Esophagus (tissue), 2 donors: Measurements from ENCODE around the gene MED26. TPM values are rescaled to one million over a fixed set of nuclear protein-coding genes. Genes with fewer than 3 reads are reported as not detected.

Experiments used
- H3K27ac ChIP-seq, 2 donors: one replicate each; pipeline ENCODE4 v1.5.1; 2013; ENCODE audit warnings: low read depth in 2 of 2, mild to moderate bottlenecking in 2 of 2, inconsistent platforms in 1 of 2, low read length in 1 of 2, moderate library complexity in 1 of 2
- H3K27me3 ChIP-seq, 2 donors: one replicate each; pipeline ENCODE4 v1.6.1; 2013; ENCODE audit warnings: low read length in 2 of 2, control low read depth in 1 of 2, mild to moderate bottlenecking in 1 of 2; ENCODE audit not compliant: insufficient read depth in 2 of 2, control insufficient read depth in 1 of 2
- H3K36me3 ChIP-seq, 2 donors: one replicate each; pipeline ENCODE4 v1.6.1; 2013; ENCODE audit warnings: low read length in 1 of 2; ENCODE audit not compliant: control insufficient read depth in 2 of 2, insufficient read depth in 2 of 2
- H3K4me1 ChIP-seq, 2 donors: one replicate each; pipeline ENCODE4 v1.6.1; 2013; ENCODE audit warnings: low read length in 1 of 2; ENCODE audit not compliant: control insufficient read depth in 2 of 2, insufficient read depth in 2 of 2
- H3K4me3 ChIP-seq, 2 donors: one replicate each; pipeline ENCODE4 v1.5.1; 2013; ENCODE audit warnings: low read length in 2 of 2, mild to moderate bottlenecking in 2 of 2, low read depth in 1 of 2, moderate library complexity in 1 of 2
- H3K9me3 ChIP-seq, 2 donors: one replicate each; pipeline ENCODE4 v1.6.1; 2013; ENCODE audit warnings: mild to moderate bottlenecking in 2 of 2, low read depth in 1 of 2, low read length in 1 of 2, moderate library complexity in 1 of 2; ENCODE audit not compliant: control insufficient read depth in 2 of 2, insufficient read depth in 1 of 2
- WGBS, 2 donors: extraction: QIAGEN DNeasy Blood & Tissue Kit; methylation state at CpG; one replicate each; pipeline ENCODE4 v1.1.7; 2013; 5-methylcytosine and 5-hydroxymethylcytosine counted together
- polyA plus RNA-seq, 2 donors: library from polyadenylated mRNA; stranded (reverse); fragments of 200-250 nt; gene quantifications; one replicate each; pipeline ENCODE4 v1.2.3, GENCODE V29; 2013
- donor health status: healthy with polysubstance abuse.
- donor health status: Bipolar disorder and iron deficiency.

The MED26 gene
- polyA plus RNA-seq, 2 donors, result 5.0 to 5.5 TPM

DNA sequence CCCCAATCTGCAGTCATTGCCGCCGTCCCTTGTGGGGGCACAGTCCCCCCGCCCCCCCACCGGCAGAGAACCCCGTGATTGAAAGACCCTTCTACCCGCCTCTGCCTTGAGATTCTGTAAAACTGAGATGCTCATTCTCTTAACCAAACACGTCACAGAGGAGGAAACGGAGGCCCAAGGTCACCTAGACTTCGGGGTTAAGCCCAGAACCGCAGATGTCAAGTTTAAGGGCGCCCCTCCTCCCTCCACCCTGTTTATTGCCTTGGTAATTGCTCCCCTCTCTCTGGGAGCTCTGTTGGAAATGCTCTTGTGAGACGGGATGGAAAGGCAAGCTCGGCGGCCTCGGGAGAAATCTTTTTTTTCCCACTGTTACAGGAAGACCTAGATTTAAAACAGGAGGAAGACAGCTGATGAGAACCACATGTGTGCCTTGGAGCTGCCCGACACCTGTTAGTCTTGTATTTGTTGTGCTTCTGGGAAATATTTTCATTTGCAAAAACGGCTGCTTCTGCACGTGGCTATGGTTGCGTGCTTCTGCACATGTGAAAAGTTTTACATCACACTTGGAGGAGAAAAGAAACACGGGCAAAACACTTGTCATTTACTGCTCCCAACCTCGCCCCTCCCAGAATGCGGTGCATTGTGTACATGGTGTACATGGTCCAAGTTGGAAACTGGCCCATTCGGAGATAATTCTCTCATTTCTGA, 1.1 kb upstream of the MED26 start:
- no peaks in the 10 kb centered on the region for H3K27me3 ChIP-seq
- peaks cover 0 to 4% of the 10 kb centered on the region in 2 donors for H3K4me1 ChIP-seq
- H3K36me3 ChIP-seq, result peaks cover 8 to 12% of the 10 kb centered on the region in 2 donors
- H3K27ac ChIP-seq, result peak overlapping the region; percentile 96 to 98
- peak overlapping the region; percentile 95 to 96 for H3K4me3 ChIP-seq
- H3K9me3 ChIP-seq, result no peaks in the 10 kb centered on the region
- WGBS, 2 donors, result 4 to 5% methylated on average over 23 of the region's 23 CpGs

DNA sequence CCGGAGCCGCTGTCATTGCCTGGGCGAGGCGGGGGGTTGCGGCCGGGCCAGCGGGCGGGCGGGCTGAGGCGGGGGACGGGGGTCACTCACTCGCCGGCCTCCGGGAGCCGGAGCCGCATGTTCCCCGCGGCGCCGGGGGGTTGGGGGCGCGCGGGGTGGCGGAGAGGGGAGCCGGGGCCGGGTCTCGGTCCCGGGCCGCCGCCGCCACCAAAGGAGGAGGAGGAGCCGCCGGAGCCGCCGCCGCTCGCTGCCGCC, 149 bp downstream of the MED26 start:
- Histone ChIP-seq H3K36me3 (peaks cover 5 to 9% of the 10 kb centered on the region in 2 donors), H3K27me3 (no peaks in the 10 kb centered on the region), H3K9me3 (no peaks in the 10 kb centered on the region), H3K27ac (peak overlapping the region; percentile 78 to 81), H3K4me3 (peak overlapping the region; percentile 95 to 97), H3K4me1 (peaks cover 2 to 4% of the 10 kb centered on the region in 2 donors)
- WGBS, 2 donors, result 1% methylated on average over 18 to 38 of the region's 38 CpGs

DNA sequence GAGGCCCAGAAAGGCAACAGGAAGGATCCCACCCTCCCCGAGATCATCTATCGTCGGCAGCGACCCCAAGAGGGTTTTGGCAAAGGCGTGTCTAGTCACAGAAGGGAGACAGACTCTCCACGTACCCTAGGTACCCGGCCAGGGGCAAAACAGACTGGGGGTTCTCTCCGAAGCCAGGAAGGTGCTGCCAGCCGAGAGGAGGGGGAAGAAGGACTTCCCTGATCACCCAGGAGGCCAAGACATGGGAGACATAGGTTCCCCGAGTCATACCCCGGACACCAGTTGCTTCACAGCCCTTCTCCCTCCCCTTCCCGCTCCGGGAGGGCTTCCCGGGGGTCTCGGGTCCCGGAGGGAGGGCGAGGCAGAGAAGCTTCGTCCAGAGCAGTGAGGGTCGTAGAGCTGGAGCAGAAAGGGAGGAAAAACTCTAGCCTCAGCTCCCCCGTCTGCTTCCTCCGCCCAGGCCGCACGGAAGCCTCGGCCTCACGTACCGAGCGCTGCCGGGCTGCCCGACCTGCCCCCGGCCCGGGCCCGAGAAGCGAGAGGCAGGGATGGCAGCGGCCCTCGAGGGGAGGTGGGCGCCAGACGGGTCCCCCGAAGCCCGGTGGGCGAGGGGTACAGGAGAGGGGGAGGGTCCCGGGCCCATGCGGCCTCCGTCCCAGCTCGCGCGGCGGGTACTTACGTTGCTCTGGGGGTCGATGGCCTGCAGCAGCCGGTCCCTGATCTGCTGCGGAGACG, 644 bp downstream of the MED26 start:
- H3K9me3 ChIP-seq, result no peaks in the 10 kb centered on the region
- H3K27me3 ChIP-seq, result no peaks in the 10 kb centered on the region
- H3K4me3 ChIP-seq, result peak overlapping the region; percentile 95 to 97
- 0 to 1% methylated on average over 39 to 52 of the region's 52 CpGs for WGBS, 2 donors
- peaks cover 2 to 4% of the 10 kb centered on the region in 2 donors for H3K4me1 ChIP-seq
- peaks cover 5 to 8% of the 10 kb centered on the region in 2 donors for H3K36me3 ChIP-seq
- peak overlapping the region; percentile 78 to 81 for H3K27ac ChIP-seq

DNA sequence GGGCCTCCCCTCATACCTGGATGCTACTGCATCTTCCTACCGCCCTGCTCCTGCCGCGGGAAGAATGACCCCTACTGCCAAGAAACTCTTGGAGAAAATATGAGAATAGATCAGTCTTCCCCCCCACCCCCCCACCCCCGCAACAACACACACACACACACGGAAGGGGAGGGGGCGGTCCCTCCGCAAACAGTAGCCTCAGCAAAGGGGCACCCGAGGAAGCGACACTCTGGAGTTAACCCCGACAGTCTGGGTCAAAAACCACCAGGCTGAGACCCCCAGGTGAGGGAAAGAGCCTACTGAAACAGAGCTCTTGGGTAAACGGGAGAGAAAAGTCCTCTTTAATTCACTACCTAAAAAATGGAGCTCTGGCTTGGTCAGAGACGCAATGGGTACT, 1.2 kb downstream of the MED26 start:
- Histone ChIP-seq H3K27ac (peak overlapping the region; percentile 35 to 78), H3K27me3 (no peaks in the 10 kb centered on the region), H3K4me3 (peak overlapping the region; percentile 95 to 97), H3K36me3 (peaks cover 5 to 8% of the 10 kb centered on the region in 2 donors), H3K4me1 (peaks cover 2 to 5% of the 10 kb centered on the region in 2 donors), H3K9me3 (no peaks in the 10 kb centered on the region)
- WGBS, 2 donors, result 2% methylated on average over 12 of the region's 12 CpGs

DNA sequence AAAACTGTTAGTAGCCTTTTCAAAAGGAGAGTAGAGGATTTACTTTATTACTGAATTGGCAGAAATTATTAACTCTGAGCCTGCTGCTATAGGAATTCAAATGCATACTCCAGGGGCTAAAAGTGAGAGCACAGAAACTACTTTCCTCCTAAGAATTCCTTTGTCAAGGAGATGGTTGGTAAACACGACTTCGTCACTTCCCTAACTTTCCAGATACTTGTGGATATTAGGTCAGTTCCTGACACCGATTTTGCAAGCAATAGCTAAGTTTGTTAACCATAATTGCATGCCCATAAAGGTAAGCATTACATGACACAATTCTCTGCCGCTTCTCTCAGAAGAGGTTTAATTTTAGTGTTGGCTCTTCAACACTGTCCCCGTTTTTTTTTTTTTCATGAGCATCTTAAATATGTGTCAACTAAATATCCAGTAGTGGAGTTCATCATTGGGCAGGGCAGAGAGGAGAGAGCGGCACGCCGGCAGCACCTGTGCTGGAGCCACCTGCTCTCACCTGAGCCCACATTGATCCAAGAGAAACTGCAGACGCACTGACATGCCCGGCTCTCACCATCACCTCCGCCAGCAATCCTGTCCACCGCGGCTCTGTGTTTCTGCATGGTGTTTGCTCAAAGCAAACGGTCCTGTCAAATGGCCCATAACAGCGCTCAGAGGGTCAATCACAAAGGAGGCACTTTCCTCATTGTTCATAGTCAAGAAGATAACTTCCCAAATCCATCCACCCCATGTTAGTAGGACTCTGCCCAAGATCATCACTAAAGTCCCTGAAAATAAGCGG, 2.6 kb downstream of the MED26 start:
- H3K27me3 ChIP-seq, result no peaks in the 10 kb centered on the region
- WGBS, 2 donors, result 64 to 74% methylated on average over 16 of the region's 16 CpGs
- H3K27ac ChIP-seq, result no peak overlapping the region
- peaks cover 0 to 8% of the 10 kb centered on the region in 2 donors for H3K36me3 ChIP-seq
- H3K4me3 ChIP-seq, result no peak overlapping the region
- no peaks in the 10 kb centered on the region for H3K9me3 ChIP-seq
- peaks cover 2 to 5% of the 10 kb centered on the region in 2 donors for H3K4me1 ChIP-seq

DNA sequence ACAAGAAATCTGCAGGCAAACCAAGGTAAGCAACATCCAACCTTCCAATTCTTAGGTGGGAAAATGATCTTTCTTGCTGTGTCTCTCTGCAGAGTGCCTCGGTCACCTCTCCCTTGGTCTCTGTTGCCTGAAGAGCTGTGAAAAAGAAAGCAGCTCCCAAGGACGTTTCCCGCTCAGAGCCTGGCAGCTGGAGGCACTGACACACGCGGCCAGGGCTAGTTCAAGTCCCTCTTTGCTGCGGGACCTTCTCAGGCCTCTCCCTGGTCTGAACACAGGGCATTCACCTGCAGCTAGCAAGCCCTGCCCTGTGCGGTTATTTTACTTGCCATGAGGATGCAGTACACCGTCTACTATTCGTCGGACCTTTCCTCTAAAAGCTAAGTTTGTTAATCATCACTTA, 3.8 kb downstream of the MED26 start:
- H3K4me1 ChIP-seq, result peaks cover 9 to 16% of the 10 kb centered on the region in 2 donors
- H3K4me3 ChIP-seq, result no peak overlapping the region
- peaks cover 0 to 8% of the 10 kb centered on the region in 2 donors for H3K36me3 ChIP-seq
- WGBS, 2 donors, result 67 to 82% methylated on average over 10 of the region's 10 CpGs
- H3K27me3 ChIP-seq, result no peaks in the 10 kb centered on the region
- H3K27ac ChIP-seq, result no peak overlapping the region
- no peaks in the 10 kb centered on the region for H3K9me3 ChIP-seq

GRCh38 chr19:16623576-16623975, 4.4 kb downstream of the MED26 start:
- Histone ChIP-seq H3K27me3 (no peaks in the 10 kb centered on the region), H3K4me1 (peaks cover 15 to 16% of the 10 kb centered on the region in 2 donors), H3K36me3 (peaks cover 0 to 8% of the 10 kb centered on the region in 2 donors), H3K9me3 (no peaks in the 10 kb centered on the region), H3K27ac (no peak overlapping the region), H3K4me3 (no peak overlapping the region)
- 75 to 79% methylated on average over 6 of the region's 6 CpGs for WGBS, 2 donors

DNA sequence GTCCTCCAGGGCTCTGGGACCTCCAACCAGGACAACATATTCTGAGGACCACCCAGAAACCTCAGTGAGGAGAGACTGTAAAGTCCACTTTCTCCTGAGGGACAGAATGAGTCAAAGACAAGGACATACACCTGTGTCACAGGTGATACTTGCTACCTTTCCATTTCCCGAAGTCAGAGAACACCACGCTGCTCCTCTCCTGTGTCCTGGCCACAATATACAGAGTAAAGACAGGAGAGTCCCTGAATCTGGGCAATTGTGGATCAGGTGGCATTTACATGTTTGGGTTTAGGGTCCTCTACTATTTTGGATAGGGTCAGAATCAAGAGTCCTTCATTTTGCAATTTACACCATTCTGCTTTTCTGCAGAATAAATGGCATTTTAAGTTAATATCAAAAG, 4.9 kb downstream of the MED26 start:
- H3K9me3 ChIP-seq, result no peaks in the 10 kb centered on the region
- peaks cover 0 to 8% of the 10 kb centered on the region in 2 donors for H3K36me3 ChIP-seq
- H3K4me1 ChIP-seq, result peaks cover 15 to 16% of the 10 kb centered on the region in 2 donors
- no peak overlapping the region for H3K27ac ChIP-seq
- 93 to 95% methylated on average over 2 of the region's 2 CpGs for WGBS, 2 donors
- no peaks in the 10 kb centered on the region for H3K27me3 ChIP-seq
- H3K4me3 ChIP-seq, result no peak overlapping the region

DNA sequence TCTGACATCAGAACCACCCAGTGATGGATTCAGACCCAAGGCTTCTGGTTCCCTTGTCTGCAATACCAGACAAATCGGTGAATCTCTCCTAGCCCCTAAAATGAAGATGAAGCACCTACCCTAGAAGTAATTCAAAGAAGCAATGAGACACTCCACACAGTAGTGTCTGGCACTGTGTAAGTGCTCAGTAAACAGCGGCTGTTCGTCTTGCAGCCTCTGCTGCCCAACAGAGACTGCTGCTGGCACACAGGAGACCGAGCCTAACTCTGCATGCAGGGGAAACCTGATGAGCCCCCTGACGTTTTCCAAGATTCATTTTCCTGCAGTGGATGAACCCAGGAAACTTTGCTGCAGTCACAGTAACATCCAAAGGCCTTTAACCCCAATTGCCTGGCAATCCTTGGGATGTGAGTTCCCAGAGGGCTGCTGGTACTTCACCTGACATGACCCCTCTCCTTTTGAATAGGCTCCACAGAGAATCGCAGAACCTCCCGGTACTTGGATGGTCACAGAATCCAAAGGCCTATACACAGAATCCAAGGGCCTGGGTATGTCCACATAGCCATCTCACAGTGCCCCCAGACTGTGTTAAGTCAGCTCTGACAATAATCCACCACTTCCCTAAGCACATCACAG, 6.7 kb downstream of the MED26 start:
- Histone ChIP-seq H3K36me3 (peaks cover 0 to 8% of the 10 kb centered on the region in 2 donors), H3K4me3 (no peak overlapping the region), H3K27me3 (no peaks in the 10 kb centered on the region), H3K27ac (no peak overlapping the region), H3K4me1 (peaks cover 15% of the 10 kb centered on the region in 2 donors), H3K9me3 (no peaks in the 10 kb centered on the region)
- WGBS, 2 donors, result 76 to 79% methylated on average over 7 of the region's 7 CpGs
